Dermis blood vessel endothelial cell (primary cell): Measurements from ENCODE around the gene IFI44. TPM values are rescaled to one million over a fixed set of nuclear protein-coding genes. Genes with fewer than 3 reads are reported as not detected.

Experiments used
- DNase-seq: peaks from one replicate; pipeline ENCODE4 v3.0.0; 2010
- total RNA-seq: library from RNA; depleted of rRNA; stranded (reverse); fragments of >200 nt; gene quantifications from 2 replicates; pipeline ENCODE4 v1.2.3, GENCODE V29; 2014

IFI44 gene
- 9.5 and 17.3 TPM in 2 replicates for total RNA-seq

- DNase-seq: peak; percentile 94
Measured at GRCh38 chr1:78649628-78650027, at the start of gene IFI44. TSS of gene IFI44 (plus strand) at chr1:78649831. CDS start at chr1:78650196, 365 bp downstream.

- DNase-seq: no peak
Measured at GRCh38 chr1:78601068-78601467, 48.6 kb upstream of the IFI44 start.

GRCh38 chr1:78603206-78603605 is 46.4 kb upstream of the IFI44 start:
- DNase-seq: no peak

GRCh38 chr1:78604643-78605042 is 45.0 kb upstream of the IFI44 start:
- no peak for DNase-seq

GRCh38 chr1:78606274-78606673 is 43.4 kb upstream of the IFI44 start:
- no peak for DNase-seq

- peak; percentile 57 for DNase-seq
Measured at GRCh38 chr1:78607334-78607927, 42.2 kb upstream of the IFI44 start.

- DNase-seq: no peak
Measured at GRCh38 chr1:78607944-78608343, 41.7 kb upstream of the IFI44 start.

- DNase-seq: peak; percentile 91
Measured at GRCh38 chr1:78617615-78618026, 32.0 kb upstream of the IFI44 start.

- no peak for DNase-seq
Measured at GRCh38 chr1:78619032-78619431, 30.6 kb upstream of the IFI44 start.

GRCh38 chr1:78619446-78619802 is 30.2 kb upstream of the IFI44 start:
- DNase-seq: peak; percentile 11

- DNase-seq: peak; percentile 22
Measured at GRCh38 chr1:78619803-78620579, 29.6 kb upstream of the IFI44 start, which contains the start of gene IFI44L. TSS of gene IFI44L (plus strand) at chr1:78620448. CDS start at chr1:78627916, 7,468 bp downstream.

GRCh38 chr1:78620666-78621065 is 29.0 kb upstream of the IFI44 start:
- no peak for DNase-seq

GRCh38 chr1:78622548-78622947 is 27.1 kb upstream of the IFI44 start:
- no peak for DNase-seq

- DNase-seq: no peak
Measured at GRCh38 chr1:78624035-78624434, 25.6 kb upstream of the IFI44 start.

GRCh38 chr1:78627321-78627720 is 22.3 kb upstream of the IFI44 start:
- DNase-seq: no peak

- no peak for DNase-seq
Measured at GRCh38 chr1:78630600-78630999, 19.0 kb upstream of the IFI44 start.

GRCh38 chr1:78633209-78633608 is 16.4 kb upstream of the IFI44 start:
- no peak for DNase-seq

- no peak for DNase-seq
Measured at GRCh38 chr1:78640462-78640861, 9.2 kb upstream of the IFI44 start.

- no peak for DNase-seq
Measured at GRCh38 chr1:78641558-78641957, 8.1 kb upstream of the IFI44 start.

- DNase-seq: peak; percentile 60
Measured at GRCh38 chr1:78645723-78646122, 3.9 kb upstream of the IFI44 start.

- DNase-seq: no peak
Measured at GRCh38 chr1:78647238-78647637, 2.4 kb upstream of the IFI44 start.

- peak; percentile 39 for DNase-seq
Measured at GRCh38 chr1:78650114-78650660, 556 bp downstream of the IFI44 start.

GRCh38 chr1:78651241-78651640 is 1.6 kb downstream of the IFI44 start:
- DNase-seq: peak; percentile 79

GRCh38 chr1:78652019-78652560 is 2.5 kb downstream of the IFI44 start:
- DNase-seq: no peak
